Measurements from ENCODE around the gene PDE9A.

PDE9A gene

DNA sequence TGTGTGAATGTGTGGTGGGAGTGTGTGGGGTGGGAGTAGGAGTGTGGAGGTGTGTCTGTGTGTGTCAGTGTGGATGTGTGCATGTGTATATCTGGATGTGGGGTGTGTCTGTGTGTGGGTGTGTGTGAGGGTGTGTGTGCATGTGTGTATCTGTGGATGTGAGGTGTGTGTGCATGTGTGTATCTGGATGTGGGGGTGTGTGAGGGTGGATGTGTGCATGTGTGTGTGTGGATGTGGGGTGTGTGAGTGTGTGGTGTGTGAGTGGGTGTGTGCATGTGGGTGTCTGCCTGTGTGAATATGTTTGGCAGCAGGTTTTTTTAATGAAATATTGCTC lies 106.1 kb downstream of the PDE9A start:
- DNase-seq (ENCODE audit: low spot score) = no peak

- DNase-seq (ENCODE audit: low spot score) = no peak
Observed at GRCh38 chr21:42760361-42760950, 107.0 kb downstream of the PDE9A start.

GRCh38 chr21:42760951-42761751 lies 107.7 kb downstream of the PDE9A start:
- DNase-seq (ENCODE audit: low spot score) = no peak

DNA sequence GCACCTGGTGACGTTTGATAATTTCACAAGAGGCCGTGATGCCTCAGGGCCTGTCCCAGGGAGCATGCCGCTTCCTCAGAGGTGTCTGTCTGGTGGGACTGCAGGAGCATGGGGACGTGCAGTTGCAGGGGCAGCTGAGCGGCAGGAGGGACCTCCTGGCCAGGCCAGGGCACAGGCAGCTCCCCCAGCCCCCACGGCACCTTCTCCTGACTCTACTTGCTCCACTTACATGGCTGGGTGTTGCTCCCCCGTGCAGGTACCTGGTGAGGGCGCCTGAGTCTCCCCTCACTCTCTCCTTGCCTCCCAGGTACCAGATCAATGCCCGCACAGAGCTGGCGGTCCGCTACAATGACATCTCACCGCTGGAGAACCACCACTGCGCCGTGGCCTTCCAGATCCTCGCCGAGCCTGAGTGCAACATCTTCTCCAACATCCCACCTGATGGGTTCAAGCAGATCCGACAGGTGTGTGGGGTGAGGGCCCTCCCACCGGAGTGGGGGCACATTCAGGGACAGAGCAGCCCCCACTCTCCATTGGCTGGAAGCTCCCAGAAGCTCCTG lies 108.4 kb downstream of the PDE9A start:
- DNase-seq (ENCODE audit: low spot score) = no peak

GRCh38 chr21:42763581-42764442 lies 110.4 kb downstream of the PDE9A start:
- DNase-seq (ENCODE audit: low spot score) = no peak

DNA sequence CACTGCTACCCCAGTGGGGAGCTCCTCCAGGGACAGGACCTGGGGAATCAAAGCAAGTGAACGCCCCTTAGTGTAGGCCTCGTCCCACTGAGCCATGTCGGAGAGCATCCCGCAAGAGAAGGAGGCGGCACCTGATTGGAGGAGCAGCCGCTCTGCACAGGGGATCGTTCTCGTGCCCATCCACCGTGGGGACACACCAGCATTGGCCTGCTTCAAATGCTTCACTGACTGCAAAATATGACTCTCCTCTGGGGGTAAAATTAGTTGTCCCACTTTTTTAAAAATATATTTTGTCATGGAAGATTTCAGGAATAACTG lies 111.0 kb downstream of the PDE9A start:
- DNase-seq (ENCODE audit: low spot score) = no peak

DNA sequence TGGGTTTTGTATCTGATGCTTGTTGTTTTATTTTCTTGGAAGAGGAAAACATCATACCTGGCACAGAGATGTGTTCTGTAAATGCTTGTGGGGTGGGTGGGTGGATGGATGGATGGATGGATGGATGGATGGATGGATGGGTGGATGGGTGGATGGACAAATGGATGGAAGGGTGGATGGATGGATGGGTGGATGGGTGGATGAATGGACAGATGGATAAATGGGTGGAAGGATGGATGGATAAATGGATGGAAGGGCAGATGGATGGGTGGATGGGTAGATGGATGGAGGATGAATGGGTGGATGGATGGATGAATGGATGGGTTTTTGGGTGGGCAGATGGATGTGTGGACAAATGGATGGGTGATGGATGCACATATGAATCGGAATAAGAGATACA lies 111.5 kb downstream of the PDE9A start:
- no peak for DNase-seq (ENCODE audit: low spot score)

DNA sequence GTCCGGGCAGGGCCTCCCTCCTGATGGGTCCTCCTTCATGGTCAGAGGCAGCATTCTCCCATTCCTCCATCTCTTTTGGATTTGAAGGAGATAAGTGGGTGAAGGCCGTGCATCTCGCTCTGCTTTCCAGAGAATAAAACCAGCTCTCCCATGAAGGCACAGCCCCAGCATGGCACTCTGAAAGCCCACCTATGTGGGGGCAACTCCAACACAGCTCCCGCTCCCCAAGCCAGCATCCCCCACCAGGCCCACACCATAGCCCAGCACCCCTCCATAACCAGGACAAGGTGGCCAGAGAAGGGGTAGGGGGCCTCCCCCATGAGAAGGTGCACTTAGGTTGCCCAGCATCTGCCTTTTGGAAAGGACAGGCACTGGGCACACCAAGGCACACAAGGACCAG lies 112.2 kb downstream of the PDE9A start:
- no peak for DNase-seq (ENCODE audit: low spot score)

DNA sequence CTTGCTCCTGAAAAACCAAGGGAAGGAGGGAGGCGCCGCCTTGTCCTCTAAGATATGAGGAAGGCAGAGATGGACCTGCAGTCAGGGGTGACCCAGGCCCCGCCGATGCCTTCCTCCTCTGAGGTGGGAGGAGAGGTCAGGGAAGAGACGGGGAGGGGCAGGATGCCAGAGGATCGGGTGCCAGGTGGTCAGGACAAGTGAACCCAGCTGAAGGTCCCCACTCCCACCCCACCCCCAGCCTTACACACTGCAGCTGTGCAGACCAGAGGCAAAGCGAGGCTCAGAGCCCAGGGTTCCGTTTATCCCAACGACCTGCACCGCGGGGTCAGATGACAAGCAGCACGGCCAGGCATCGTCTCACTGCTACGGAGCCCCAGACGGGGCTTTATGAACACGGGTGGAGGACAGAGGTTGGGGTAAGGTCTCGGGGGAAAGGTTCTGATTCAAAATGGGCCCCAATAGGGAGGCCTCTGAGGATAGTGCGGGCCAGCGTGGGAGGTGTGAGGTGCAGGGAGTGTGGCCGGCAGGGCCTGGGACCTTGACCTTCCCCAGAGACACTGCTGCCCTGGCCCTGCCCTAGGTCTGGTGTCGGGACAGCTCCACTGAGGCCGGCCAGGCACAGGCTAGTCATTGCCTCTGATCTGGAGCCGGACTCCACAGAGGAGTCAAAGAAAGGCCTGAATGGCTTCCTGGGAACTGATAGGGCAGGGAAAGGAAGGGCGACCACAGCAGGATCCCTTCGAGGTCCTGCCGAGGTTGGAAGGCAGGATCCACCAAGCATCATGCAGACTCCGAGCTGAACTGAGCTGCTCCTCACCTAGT lies 113.5 kb downstream of the PDE9A start:
- no peak for DNase-seq (ENCODE audit: low spot score)

DNA sequence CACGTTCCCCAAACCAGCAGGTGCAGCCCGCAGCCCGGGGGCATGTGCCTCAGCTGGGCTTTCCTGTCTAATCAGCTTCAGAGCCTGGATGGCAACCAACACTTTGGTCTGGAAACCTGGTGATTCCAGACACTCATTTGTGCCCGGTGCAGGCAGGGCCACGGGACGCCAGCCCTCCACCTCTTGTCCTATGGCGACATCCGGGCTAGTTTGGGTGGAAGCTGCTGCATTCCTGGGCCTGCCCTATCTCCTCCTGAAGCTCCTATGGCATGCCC lies 114.1 kb downstream of the PDE9A start:
- DNase-seq (ENCODE audit: low spot score) = no peak

DNA sequence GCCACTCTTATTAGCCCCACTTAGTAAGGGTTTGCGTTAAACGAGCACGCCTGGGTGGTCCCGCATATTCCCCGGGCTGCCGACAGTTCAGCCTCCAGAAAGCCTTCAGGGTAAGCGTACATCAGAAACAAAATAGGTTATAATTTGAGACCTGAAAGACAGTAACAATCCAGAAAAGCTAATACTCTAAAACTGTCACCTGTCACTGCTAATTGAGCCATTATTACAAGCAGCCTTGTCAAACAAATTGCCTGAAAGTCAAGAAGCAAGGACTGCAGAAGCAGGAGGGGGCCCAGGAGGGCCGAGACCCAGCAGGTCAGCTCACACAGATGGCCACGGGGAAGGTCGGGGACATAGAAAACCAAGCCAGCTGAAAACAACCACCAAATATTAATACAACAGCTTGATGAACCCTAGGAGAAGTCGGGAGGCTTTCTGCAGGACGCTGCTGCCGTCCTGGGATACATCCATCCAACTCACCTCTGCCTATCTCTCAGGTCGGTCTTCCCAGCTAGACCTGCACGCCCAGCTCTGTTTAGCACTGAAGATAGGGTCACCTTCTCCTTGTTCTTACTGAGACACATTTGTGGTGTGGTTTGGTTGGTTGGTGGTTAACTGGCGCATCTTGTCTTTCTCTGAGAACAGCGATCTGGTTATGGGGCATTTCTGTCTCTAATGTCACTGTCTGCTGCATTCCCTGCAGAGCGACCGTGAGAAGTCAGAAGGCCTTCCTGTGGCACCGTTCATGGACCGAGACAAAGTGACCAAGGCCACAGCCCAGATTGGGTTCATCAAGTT lies 115.1 kb downstream of the PDE9A start:
- no peak for DNase-seq (ENCODE audit: low spot score)

DNA sequence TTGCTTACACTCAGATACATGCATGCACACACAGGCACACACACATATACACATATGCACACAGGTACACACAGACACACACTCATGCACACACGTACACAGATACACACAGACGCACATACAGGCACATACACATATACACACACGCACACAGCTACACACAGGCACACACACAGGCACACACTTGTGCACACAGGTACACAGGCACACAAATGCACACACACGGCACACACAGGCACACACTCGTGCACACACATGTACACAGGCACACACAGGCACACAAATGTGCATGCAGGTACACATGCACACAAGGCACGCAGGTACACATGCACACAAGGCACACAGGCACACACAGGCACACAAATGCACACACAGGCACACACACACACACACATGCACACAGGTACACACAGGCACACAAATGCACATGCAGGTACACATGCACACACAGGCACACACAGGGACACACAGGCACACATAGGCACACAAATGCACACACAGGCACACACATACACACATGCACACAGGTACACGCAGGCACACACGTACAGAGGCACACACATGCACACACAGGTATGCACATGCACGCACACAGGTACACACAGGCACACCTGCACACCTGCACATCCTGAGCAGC lies 115.9 kb downstream of the PDE9A start:
- DNase-seq (ENCODE audit: low spot score) = no peak

DNA sequence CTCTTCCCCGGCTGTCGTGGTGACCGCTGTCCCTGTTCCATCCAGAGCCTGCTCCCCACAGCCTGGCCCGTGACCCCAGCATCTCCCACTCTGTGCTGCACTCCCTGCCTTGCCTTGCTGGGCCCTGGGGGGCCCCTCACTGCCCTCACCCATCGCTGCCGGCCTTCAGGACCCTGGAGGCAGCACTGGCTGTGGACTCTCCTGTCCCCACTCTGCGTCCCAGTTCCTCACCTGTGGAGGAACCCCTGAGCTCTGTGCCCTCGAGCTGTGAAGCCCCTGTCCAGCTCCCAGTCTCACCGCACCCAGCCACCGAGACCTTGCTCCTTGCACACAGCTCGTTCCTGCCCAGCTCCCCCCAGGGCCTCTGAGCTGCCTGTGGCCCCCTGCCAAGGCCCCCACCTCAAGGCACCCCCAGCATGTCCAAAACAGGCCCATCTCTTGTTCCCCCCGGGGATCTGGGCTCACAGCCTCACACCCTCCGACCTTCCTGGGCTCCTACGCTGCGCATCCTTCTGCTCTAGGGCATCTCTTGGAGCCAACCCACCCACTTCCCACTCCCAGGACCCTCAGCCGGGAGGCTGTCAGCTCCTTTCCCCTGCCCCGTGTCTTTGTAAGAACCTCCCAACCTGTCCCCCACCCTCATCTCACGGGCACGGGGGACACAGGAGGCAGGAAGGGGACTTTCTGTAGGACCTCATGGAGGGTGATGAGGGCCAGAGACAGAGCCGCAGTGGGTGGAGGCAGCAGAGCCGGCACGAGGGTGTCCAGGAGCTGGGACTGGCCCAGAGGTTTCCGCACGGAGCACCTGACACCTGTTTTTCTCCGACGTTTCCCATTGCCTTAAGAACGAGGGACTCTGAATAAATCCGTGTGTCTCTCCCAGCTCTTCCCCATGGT lies 116.6 kb downstream of the PDE9A start:
- no peak for DNase-seq (ENCODE audit: low spot score)

DNA sequence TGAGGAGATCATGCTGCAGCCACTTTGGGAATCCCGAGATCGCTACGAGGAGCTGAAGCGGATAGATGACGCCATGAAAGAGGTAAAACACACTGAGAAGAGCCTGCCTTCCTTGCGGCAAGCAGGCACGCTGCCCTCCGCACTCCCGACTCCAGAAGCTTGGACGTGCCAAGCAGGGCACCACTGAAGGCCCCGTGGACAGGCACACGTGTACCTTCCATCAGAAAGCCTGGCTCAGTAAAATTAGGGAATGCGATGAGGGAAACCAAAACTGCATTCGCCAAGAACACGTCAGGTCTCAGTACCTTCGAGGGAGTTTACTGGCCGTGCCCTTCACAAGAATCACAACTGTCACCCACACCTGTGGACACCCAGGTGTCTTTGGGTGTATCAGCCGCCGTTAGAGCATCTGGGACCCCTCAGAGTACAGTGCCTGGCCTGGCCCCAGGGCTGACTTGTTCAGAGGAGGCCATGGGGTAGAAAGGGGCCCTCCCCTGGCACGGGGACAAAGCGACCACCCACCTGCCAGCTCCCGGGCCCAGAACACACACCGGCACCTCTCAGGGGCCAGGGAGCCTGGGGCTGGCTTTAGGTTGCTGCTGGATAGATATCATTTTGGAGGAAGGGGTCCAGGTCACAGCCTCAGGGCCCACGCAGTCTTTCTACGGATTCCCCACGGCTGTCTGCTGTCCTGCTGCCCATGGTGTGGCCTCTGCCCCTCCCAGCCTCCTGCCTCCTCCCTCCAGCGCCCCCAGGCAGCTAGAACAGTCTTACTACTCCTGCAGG lies 117.5 kb downstream of the PDE9A start:
- DNase-seq (ENCODE audit: low spot score) = no peak

GRCh38 chr21:42771503-42771805 lies 118.0 kb downstream of the PDE9A start:
- DNase-seq (ENCODE audit: low spot score) = no peak

DNA sequence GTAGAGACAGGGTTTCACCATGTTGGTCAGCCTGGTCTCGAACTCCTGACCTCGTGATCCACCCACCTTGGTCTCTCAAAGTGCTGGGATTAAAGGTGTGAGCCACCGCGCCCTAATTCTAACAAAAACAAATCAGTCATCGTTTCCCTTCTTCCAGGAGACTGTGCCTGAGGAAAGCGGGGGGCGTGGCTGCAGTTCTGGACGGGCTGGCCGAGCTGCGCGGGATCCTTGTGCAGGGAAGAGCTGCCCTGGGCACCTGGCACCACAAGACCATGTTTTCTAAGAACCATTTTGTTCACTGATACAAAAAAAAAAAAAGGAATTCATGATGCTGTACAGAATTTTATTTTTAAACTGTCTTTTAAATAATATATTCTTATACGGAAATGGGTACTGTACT lies 121.7 kb downstream of the PDE9A start:
- no peak for DNase-seq (ENCODE audit: low spot score)

DNA sequence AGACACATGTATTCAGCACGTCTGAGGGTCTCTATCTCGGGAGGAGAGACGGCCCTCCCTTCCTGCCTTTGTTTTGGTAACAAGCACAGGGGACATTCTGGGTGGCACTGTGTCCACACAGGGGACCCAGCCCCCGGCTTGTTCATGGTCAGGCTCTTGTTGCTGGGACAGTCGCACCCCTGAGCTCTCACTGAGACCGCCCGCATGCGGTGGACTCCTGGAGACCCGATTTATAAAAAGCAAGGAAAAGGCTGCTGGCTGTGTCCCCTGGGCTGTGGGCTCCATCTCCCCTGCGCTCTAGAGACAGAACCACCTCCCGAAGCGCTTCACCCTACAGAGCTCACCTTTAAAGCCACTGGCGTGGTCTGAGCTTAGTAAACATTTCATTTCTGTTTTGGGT lies 122.5 kb downstream of the PDE9A start:
- DNase-seq (ENCODE audit: low spot score) = no peak

- no peak for DNase-seq (ENCODE audit: low spot score)
Observed at GRCh38 chr21:42777064-42777756, 123.8 kb downstream of the PDE9A start.

Data from RKO (cell line).